Stomach smooth muscle (tissue), 2 donors: ENCODE data around the gene FAM25G.
"Not testable (repeated sequence)": the region's sequence is repeated elsewhere in the genome, so short reads cannot be mapped to it uniquely, and the experiment has no call there.

Experiments
- H3K27ac ChIP-seq: one replicate; pipeline ENCODE4 v1.7.0; 2013; ENCODE audit warnings: mild to moderate bottlenecking, low read length, inconsistent platforms
- H3K27me3 ChIP-seq, 2 donors: one replicate each; pipeline ENCODE4 v1.7.0; 2013; ENCODE audit warnings: low read length in 2 of 2; ENCODE audit not compliant: insufficient read depth in 2 of 2, control insufficient read depth in 1 of 2
- H3K36me3 ChIP-seq, 2 donors: one replicate each; pipeline ENCODE4 v1.7.0; 2013; ENCODE audit warnings: low read length in 2 of 2; ENCODE audit not compliant: control insufficient read depth in 2 of 2, insufficient read depth in 2 of 2
- H3K4me1 ChIP-seq: one replicate; pipeline ENCODE4 v1.7.0; 2013; ENCODE audit warnings: low read length; ENCODE audit not compliant: control insufficient read depth, insufficient read depth
- H3K4me3 ChIP-seq, 2 donors: one replicate each; pipeline ENCODE4 v1.7.0; 2013; ENCODE audit warnings: low read length in 2 of 2
- H3K9ac ChIP-seq, 2 donors: one replicate each; pipeline ENCODE4 v1.7.0; 2013; ENCODE audit warnings: low read length in 2 of 2, mild to moderate bottlenecking in 1 of 2
- H3K9me3 ChIP-seq, 2 donors: one replicate each; pipeline ENCODE4 v1.7.0; 2013; ENCODE audit warnings: low read length in 2 of 2; ENCODE audit not compliant: control insufficient read depth in 2 of 2
- donor health status: healthy.
- donor health status: Pancreatic carcinoma.

FAM25G gene

DNA sequence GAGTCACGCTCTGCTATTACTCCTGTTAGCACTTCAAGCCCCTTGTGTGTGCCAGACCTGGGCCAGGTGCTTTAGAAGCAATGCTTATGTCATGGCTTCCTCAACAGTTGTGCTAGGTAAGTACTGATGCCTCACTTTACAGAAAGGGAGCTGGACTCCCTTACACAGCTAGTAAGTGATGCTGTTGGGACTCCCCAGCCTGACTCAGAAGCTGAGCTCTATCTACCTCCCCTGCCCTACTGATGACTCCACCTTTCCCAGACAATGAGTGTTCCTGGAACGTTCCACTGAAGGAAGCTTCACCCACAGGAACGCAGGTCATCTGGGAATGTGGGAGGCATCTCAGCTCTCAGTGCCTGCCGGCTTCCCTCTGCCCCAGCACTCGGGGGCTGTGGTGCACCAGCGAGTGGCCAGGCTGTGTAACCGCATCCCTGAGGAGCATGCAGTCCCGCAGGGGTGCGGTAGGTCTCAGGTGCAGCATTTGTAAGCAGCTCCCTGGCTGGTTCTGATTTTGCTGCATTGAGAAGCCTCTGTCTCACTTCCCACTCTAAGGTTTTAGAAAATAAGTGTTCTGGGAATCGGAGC lies 10.2 kb downstream of the FAM25G start:
- not testable (repeated sequence) for H3K36me3 ChIP-seq, H3K27ac ChIP-seq, H3K4me1 ChIP-seq, H3K4me3 ChIP-seq, H3K9me3 ChIP-seq, H3K9ac ChIP-seq, H3K27me3 ChIP-seq

DNA sequence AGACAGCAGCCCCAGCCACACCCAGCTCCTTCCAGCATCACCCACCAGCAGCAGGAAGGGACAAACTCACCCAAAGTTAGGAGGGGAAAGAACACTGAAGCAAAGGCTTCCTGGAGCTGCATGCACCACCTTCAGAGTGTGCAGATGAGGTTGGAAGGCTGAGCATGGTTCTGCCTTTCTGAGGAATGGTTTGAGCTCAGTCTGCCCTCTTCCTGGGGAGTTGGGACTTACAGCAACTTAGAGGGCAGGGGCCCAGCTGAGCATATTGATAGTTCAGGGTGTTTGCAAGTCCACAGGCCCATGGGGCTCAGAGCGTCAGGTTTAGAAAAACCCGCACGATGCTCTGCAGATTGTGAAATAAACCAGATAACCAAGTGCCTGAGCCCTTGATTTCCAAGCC lies 11.4 kb downstream of the FAM25G start:
- not testable (repeated sequence) for H3K9me3 ChIP-seq, H3K4me3 ChIP-seq, H3K27ac ChIP-seq, H3K4me1 ChIP-seq, H3K27me3 ChIP-seq, H3K9ac ChIP-seq, H3K36me3 ChIP-seq

DNA sequence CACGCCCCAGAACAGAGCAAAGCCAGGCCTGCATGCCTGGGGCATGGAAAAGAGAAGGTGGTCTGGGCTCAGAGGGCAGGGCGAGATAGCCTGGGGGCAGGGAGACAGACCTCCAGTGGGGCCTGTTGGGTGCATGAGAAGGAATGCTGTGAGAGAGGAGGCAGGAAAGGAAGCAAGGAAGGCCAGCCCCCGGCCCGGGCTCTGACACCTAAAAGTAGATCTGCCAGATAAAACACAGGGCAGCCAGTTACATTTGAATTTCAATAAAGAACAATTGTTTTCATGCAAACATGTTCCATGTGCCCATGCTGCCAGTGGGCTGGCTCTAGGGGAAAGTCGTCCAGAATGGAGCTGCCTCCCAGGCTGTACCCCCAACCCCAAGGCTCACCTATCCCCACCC lies 13.4 kb downstream of the FAM25G start:
- not testable (repeated sequence) for H3K9ac ChIP-seq, H3K9me3 ChIP-seq, H3K4me3 ChIP-seq, H3K36me3 ChIP-seq, H3K4me1 ChIP-seq, H3K27ac ChIP-seq, H3K27me3 ChIP-seq

DNA sequence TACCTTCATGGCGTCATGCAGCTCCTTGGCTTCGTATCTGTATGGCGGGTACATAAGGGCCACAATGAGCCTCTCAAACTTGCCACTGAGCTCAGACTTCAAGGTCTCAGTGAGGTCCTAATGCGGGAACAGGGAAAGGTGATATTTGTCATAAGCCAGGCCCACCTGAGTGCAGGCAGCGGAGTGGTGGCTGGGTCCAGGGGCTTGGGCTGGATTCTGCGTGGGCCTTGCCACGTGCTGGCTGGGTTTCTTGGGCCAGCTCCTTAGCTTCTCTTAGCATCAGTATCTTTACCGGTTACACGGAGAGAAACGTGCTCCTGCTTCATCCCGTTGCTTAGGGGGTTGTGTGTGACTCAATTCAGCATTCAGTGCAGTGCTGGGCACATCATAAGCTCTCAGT lies 14.4 kb downstream of the FAM25G start:
- not testable (repeated sequence) for H3K36me3 ChIP-seq, H3K9ac ChIP-seq, H3K27me3 ChIP-seq

DNA sequence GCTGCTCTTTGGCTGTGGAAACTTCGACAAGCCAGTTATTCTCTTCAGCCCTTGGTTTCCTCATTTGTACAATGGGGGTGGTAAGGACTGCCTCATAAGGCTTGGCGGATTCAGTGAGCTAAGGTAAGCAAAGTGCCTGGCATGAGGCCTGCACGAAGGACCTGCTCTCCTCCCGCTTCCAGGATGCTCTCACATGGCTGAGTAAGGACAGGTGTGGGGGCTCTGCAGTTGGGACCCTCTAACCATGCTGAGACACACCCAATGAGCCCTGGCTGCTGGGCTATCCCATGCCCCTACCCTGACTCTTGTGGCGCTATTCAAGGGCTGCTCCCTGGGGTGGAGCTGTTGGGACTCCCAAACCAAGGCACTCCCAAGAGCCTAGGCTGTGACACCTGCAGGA lies 16.4 kb downstream of the FAM25G start:
- H3K27ac ChIP-seq, H3K9me3 ChIP-seq, H3K4me1 ChIP-seq, H3K9ac ChIP-seq, H3K4me3 ChIP-seq, H3K36me3 ChIP-seq, H3K27me3 ChIP-seq: not testable (repeated sequence)

More for the DNA sequence above, 14.4 kb downstream of the FAM25G start:
- H3K4me3 ChIP-seq, H3K27ac ChIP-seq, H3K9me3 ChIP-seq, H3K4me1 ChIP-seq: not testable (repeated sequence)

DNA sequence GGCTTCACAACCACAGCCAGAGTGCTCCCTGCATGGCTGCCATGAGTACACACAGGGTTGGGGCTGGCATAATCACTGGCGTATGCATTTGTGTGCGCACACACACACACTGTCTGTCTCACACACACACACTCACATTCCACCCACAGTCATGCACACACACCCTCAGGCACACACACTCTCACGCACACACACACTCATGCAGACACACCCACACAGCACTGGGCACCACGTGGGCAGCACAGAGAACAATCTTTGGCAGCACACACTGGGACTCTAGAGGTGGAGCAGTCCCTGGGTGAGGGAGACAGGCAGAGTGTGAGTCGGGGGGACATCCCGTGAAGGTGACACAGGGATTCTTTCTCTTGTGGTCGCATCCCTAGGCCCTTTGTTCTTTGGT lies 18.0 kb downstream of the FAM25G start:
- not testable (repeated sequence) for H3K9me3 ChIP-seq, H3K9ac ChIP-seq, H3K27ac ChIP-seq, H3K4me1 ChIP-seq, H3K36me3 ChIP-seq, H3K4me3 ChIP-seq, H3K27me3 ChIP-seq

DNA sequence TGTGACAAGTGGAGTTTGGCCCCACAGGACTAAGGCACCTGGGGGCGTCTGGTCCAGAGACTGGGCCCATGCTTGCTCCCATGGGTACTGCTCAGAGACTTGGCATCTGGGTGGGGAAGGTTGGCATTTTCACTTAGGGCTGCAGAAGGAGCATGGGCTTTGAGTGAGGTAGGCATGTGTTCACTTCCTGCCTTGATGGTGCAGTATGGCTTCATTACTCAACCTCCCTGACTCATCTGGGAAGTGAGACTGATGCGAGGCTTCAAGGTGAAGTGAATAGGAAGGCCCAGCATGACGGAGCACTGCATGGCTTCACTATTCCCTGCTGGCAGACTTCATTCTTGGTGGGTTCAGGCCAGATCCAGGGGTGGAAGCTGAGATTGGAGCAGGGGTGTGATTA lies 18.9 kb downstream of the FAM25G start:
- H3K27me3 ChIP-seq, H3K4me3 ChIP-seq, H3K36me3 ChIP-seq, H3K9ac ChIP-seq, H3K27ac ChIP-seq, H3K4me1 ChIP-seq, H3K9me3 ChIP-seq: not testable (repeated sequence)

DNA sequence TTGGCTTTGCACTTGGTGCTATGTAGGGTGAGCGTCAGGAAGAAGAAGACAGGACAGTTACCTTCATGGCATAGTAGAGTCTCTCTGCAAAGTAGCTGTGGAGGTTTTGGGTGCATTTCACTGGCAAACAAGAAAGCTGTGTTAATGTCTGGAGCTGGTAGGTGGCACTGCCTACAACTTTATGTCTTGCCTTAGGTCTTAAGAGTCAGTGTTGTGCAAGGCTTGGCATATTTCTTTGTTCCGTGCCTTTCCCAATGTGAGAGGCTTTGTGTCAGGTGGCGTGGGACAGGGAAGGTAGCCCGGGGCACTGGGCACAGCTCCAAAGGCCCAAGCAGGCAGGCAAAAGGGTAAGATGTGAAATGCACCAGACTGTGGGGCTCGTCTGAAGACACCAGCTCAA lies 19.4 kb downstream of the FAM25G start:
- not testable (repeated sequence) for H3K27ac ChIP-seq, H3K4me3 ChIP-seq, H3K9me3 ChIP-seq, H3K27me3 ChIP-seq, H3K9ac ChIP-seq, H3K36me3 ChIP-seq, H3K4me1 ChIP-seq

DNA sequence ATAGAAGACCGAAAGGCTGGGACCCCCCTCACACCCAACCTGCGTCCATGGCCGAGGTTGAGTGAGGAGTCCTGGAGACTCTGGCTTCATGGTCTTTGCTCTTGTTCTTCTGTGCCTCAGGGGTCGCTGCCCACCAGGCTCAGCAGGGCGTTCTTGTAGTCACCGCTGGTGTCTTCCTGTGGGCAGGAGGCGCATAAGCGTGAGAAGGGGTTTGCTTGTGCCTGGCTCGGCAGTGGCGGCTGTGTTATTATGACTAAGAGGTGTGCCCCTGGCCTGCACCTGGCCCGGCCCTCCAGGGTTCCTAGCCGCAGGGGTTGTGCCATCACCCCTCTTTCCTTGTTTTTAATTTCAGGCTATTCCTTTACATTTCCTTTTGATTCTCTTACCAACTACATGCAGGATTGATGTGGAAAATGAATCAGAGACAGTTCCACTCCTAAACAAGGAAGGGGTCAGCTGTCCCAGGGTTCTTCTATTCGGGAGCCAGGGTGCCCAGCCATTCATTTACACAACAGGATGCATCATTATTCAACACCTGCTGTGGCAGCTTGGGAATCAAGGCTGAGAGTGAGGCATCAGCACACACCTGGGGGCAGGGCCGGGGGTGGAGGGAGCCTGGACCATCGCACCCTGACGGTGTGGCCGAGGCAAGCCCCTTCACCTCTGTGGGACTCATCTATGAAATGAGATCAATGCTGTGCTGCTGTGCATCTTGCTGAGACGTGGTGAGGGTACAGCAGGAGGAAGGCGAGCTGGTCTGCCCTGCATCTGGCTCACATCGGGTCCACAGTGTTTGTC lies 22.6 kb downstream of the FAM25G start:
- H3K27me3 ChIP-seq, H3K9me3 ChIP-seq, H3K36me3 ChIP-seq, H3K4me1 ChIP-seq, H3K4me3 ChIP-seq, H3K27ac ChIP-seq, H3K9ac ChIP-seq: not testable (repeated sequence)

DNA sequence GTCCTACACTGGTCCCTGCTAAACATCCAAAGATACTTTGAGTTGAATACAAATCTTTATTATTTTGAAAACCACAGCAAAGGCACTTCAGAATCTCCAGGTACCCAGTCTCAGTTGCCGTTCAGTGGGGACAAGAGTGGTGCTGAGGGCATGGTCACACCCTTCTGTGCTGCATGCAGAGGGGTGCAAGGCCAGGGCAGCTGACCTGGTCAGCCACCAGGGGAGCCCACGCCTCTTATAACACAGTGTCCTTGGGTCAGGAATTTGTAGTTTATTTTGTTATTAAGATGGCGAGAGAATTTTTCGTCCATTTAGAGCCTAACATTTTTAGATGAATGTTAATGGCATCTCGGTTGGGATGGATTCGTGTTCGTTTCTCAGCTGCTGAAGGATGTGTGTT lies 23.5 kb downstream of the FAM25G start:
- not testable (repeated sequence) for H3K27me3 ChIP-seq, H3K36me3 ChIP-seq, H3K4me3 ChIP-seq, H3K9me3 ChIP-seq, H3K4me1 ChIP-seq, H3K9ac ChIP-seq, H3K27ac ChIP-seq

DNA sequence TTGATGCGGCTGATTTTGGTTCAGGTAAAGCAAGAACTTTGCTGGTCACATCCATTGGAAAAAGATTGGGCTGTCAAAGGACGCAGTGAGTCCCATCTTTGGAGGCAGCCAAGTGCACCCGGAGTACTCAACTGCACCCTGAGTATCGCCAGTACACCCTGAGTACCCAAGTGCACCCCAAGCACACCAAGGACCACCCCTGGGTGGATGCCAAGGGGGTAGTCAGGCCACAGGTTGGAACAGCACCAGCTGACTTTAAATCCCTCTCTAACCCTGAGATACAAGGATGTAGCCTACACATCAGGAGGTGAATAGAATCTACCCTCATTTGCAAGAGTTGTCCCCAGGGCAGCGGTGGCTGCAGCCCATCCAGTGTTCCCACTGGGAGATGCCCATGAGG lies 24.0 kb downstream of the FAM25G start:
- not testable (repeated sequence) for H3K9ac ChIP-seq, H3K27ac ChIP-seq, H3K4me3 ChIP-seq, H3K36me3 ChIP-seq, H3K4me1 ChIP-seq, H3K27me3 ChIP-seq, H3K9me3 ChIP-seq
